GM10248 (cell line): ENCODE measurements around the gene SLC4A4.

Source experiments
- CTCF ChIA-PET: fragments of 300-600 bp; sonication (Branson Sonifier 250); formaldehyde crosslinking; extraction: SDS; loops from one replicate; lab custom pipeline; 2021; ENCODE audit warnings: antibody characterized with exemption; lab: Yijun Ruan, JAX
- POLR2A ChIA-PET: fragments of 350-650 bp; sonication (Branson Sonifier 250); formaldehyde crosslinking; extraction: SDS; loops from one replicate; lab custom pipeline; 2020; ENCODE audit warnings: antibody characterized with exemption; lab: Yijun Ruan, JAX
- DNase-seq: peaks from one replicate; pipeline ENCODE4 v3.0.0; 2012; ENCODE audit errors: extremely low spot score
- CTCF ChIP-seq: IDR thresholded peaks from 2 replicates; pipeline ENCODE4 v1.5.1; 2012; ENCODE audit warnings: mild to moderate bottlenecking, low read depth; ENCODE audit errors: extremely low read depth, missing control alignments, control extremely low read depth

SLC4A4 gene

GRCh38 chr4:71461422-71461821 lies 122.6 kb downstream of the SLC4A4 start:
- POLR2A ChIA-PET: no interaction called here
- CTCF ChIA-PET: no interaction called here
- no peak for DNase-seq
- no peak for TF ChIP-seq CTCF

DNA sequence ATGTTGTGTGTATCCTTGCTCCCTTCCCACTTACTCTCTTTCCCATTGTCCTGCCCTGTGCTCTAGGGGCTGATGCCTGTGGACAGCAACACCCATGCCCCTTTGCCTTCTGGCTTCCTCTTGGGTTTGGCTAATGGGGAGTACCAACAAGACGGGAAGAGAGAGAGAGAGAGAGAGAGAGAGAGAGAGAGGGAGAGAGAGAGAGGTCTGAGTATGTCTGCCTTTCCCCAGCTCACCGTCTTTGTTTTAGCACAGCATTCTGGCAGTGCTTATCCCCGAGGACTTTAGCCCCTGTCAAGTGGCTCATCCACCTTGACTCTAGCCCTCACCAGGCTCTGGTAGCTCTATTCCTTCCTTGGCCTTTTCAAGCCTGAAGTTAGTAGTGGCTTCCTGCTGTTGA lies 128.0 kb downstream of the SLC4A4 start:
- CTCF ChIA-PET: no interaction called here
- DNase-seq: no peak
- POLR2A ChIA-PET: no interaction called here
- TF ChIP-seq CTCF: no peak

- ChIA-PET CTCF (no interaction called here), POLR2A (no interaction called here)
- DNase-seq: no peak
- no peak for TF ChIP-seq CTCF
These were observed 129.4 kb downstream of the SLC4A4 start for GRCh38 chr4:71468116-71468710.

DNA sequence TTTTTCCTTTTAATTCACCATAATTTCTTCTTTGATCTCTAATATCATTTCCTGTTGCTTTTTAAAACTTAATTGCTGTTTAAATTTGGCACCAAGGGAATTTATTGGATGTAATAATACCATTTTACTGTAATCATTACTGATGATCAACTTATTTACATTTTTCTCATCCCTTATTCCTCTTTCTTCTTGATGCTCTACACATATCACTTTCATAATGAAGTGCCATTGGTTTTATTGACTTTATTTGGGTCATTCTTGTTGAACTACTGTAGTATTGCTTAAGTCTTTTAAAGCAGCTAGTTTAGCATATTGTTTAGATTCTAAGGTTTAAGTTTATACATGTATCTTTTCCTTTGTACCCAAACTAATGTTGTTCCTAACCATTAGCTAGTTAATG lies 130.7 kb downstream of the SLC4A4 start:
- POLR2A ChIA-PET: no interaction called here
- CTCF ChIA-PET: interaction anchor here (1.2 to 1.5 kb wide), 2 partner anchors 11 to 14 kb away, joined by 3 to 4 read pairs; no protein-coding TSS in a partner anchor

DNA sequence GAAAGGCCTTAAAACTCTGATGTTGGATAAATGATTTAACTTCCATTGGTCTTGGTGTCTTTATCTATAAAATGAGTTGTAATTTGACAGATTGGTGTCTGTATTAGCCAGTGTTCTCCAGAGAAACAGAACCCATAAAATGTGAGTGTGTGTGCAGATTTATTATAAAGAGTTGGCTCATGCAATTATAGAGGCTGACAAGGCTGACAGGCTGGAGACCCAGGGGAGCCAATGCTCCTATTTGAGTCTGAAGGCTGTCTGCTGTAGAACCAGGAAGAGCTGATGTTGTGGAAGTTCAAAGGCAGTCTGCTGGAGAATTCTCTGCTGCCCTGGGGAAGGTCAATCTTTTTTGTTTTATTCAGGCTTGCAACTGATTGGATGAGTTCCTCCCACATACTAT lies 131.7 kb downstream of the SLC4A4 start:
- no peak for DNase-seq
- TF ChIP-seq CTCF: no peak
- CTCF ChIA-PET: interaction anchor here (0.9 to 1.5 kb wide), 5 partner anchors 12 to 23 kb away, joined by 3 to 4 read pairs (median 3); no protein-coding TSS in a partner anchor
- POLR2A ChIA-PET: no interaction called here

More for the DNA sequence above, 130.7 kb downstream of the SLC4A4 start:
- DNase-seq: no peak
- no peak for TF ChIP-seq CTCF

DNA sequence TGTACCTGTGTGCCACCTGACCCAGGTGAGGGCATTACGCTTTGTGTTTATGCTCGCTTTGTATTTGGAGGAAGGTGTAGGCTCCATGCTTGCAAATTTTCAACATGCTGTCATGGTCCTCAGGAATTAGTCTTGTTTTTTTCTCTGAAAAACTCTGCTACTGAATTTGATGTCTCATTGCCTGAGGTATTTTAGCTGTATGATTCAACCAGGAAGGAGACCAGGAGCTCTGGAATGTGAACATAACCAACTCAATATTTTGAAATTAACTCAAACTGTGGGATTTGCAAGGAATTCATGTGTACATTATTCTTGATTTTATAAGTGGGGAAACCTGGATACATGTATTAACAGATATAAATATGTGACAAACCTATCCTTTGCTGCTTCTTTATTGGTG lies 134.1 kb downstream of the SLC4A4 start:
- ChIA-PET POLR2A (no interaction called here), CTCF (interaction anchor here (1.8 kb wide), 1 partner anchor 9 kb away, joined by 5 read pairs; no protein-coding TSS in a partner anchor)
- DNase-seq: no peak
- TF ChIP-seq CTCF: no peak
